Globus pallidus (tissue), 1 donor: ENCODE results near the gene SPATA31D1.
"Not testable (repeated sequence)": the region's sequence is repeated elsewhere in the genome, so short reads cannot be mapped to it uniquely, and the experiment has no call there.

ENCODE experiments used
- DNase-seq: peaks from one replicate; pipeline ENCODE4 v3.0.0-alpha.2; 2015; ENCODE audit warnings: low spot score

Gene SPATA31D1

GRCh38 chr9:81988472-81988871 lies at the start of gene SPATA31D1:
Gene SPATA31D1, plus strand, starts transcription at chr9:81988772. Its CDS starts 47 bp downstream, at chr9:81988819.
- DNase-seq: not testable (repeated sequence)

- DNase-seq: not testable (repeated sequence)
These were observed 45.2 kb upstream of the SPATA31D1 start, which contains the start of gene SPATA31D3 for GRCh38 chr9:81943393-81943792. Gene SPATA31D3, plus strand, starts transcription at chr9:81943500. Its CDS starts 86 bp downstream, at chr9:81943586.

DNA sequence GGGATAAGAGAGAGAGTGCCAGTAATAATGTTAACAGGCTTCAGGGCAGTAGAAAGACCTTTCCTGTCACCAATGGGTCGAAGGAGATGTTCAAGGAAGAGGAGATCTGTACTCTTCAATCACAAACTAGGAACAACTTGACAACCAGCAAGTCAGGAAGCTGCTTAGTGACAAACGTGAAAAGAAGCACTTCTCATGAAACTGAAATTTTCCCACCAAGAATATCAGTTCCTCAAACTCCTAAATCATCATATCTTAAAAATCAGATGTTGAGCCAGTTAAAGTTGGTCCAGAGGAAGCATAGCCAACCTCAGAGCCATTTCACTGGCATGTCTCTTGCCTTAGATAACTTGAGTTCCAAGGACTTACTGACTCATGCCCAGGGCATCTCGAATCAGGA lies 39.9 kb upstream of the SPATA31D1 start:
- DNase-seq: not testable (repeated sequence)

DNA sequence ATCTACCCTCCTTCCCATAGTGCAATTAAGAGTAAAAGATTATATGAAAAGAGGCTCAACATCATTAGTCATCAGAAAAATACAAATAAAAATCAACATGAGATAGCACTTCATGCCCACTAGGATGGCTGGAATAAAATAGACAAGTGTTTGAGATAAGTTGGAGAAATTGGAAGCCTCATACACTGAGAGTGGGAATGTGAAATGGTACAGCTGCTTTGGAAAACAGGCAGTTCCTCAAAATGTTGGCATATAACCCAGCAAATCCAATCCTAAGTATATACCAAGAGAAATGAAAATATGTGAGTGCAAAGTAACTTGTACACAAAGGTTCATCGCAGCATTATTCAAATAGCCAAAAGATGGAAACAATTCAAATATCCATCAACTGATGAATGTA lies 35.5 kb upstream of the SPATA31D1 start:
- DNase-seq: no peak

- DNase-seq: no peak
These were observed 32.9 kb upstream of the SPATA31D1 start for GRCh38 chr9:81955625-81956024.

DNA sequence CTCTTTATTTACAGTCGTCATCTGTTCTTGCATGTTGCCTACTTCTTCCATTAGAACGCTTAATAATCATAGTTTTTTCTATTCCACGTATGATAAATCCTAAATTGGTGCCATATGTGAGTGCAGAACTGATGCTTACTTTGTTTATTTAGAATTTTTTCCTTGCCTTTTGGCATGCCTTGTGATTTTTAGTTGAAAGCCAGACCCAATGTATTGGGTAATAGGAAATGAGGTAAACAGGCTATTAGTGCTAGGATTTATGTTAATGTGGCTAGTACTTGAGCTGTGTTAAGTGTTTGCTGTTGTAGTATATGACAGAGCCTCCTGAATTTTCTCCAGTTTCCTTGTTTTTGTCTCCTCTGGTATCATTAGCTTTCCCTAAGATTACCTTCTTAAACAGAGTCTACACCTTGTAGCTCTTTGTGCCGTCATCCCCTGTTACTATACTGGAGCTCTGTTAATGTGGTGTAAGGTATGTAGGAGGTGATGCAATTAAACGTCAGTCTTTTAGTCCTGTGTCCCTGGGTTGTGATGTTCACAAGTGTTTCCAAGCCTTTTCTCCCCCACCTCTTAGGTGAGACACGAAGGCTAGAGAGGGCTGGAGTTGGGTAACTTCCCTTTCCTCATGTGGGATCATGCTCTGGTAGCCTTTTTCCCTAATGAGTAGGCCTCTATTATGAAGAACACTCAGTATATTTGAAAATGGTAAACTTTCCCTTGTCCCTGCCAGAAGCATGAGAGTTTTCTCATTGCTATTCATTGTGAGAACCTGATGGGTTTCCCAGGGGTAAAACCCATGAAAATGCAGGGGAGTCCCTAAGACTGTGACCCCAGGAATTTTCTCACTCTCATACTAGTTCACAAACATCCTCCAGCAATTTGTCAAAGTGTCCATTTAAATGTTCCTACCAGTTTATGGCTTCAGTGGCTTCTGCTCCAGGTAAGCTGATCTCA lies 24.1 kb upstream of the SPATA31D1 start:
- no peak for DNase-seq

- no peak for DNase-seq
These were observed 20.5 kb upstream of the SPATA31D1 start for GRCh38 chr9:81968026-81968425.

- no peak for DNase-seq
These were observed 18.6 kb upstream of the SPATA31D1 start for GRCh38 chr9:81969971-81970370.

- no peak for DNase-seq
These were observed 16.8 kb upstream of the SPATA31D1 start for GRCh38 chr9:81971727-81972126.

- DNase-seq: no peak
These were observed 13.8 kb upstream of the SPATA31D1 start for GRCh38 chr9:81974764-81975163.

- DNase-seq: no peak
These were observed 12.2 kb upstream of the SPATA31D1 start for GRCh38 chr9:81976351-81976750.

DNA sequence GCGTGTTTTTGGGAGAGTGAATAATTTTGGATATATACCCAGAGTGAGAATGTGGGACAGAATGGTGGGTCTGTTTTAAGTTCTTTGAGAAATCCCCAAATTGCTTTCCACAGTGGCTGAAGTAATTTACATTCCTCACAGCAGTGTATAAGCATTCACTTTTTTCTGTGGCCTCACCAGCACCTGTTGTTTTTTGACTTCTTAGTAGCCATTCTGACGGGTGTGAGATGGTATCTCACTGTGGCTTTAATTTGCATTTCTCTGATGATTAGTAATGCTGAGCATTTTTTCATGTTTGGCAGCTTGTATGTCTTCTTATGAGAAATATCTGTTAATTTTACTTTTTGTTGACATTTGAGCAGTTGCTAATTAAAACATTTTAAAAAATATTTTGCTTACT lies 9.4 kb upstream of the SPATA31D1 start:
- no peak for DNase-seq

GRCh38 chr9:81980568-81980967 lies 8.0 kb upstream of the SPATA31D1 start:
- no peak for DNase-seq

DNA sequence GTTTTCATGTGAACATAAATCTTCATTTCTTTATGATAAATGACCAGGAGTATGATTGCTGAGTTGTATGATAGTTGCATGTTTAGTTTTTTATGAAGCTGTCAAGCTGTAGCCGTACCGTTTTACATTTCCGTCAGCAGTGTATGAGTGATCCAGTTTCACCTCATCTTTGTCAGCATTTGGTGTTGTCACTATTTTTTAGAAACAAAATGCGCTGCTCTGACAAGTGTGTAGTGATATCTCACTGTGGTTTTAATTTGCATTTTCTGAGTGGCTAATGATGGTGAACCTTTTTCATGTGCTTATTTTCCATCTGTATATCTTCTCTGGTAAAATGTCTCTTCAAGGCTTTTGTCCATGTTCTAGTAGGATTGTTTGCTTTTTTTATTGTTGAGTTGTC lies 6.7 kb upstream of the SPATA31D1 start:
- no peak for DNase-seq

- DNase-seq: no peak
These were observed 3.6 kb upstream of the SPATA31D1 start for GRCh38 chr9:81984928-81985327.

DNA sequence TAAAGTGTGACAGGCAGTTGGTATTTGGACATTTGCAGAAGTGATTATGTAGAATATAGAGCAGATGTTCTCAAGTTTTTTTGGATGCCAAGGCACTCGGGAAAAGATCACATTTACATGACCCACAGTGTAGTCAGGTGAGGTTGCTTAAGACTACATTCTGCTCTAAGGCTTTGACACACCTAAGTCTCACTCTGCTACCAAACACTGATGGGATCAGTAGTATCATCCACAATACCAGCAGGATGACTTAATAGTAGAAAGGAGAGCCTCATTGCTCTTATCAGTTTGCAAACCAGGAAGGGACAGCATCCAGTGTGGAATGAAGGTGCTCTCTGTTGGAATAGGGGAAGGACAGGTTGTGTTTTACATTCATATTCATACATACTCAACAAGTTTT lies 2.5 kb upstream of the SPATA31D1 start:
- no peak for DNase-seq

DNA sequence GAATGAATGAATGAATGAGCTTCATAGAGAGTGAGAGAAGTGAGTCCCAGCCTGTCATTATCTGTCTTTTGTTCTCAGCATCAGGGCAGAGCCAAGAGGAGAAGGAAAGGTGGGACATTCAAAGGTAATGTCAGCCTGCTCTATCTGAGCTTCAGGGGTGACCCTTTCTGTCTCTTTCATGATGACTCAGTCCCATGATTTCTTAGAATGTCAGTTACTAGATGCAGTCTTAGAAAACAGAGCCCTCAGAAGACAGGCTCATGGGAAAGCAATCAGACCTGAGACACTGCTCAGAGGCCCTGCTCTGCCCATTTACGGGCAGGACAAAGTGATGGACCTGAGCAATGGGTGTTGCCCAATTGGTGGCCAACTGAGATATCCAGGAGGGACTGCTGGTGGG lies 1.1 kb downstream of the SPATA31D1 start:
- DNase-seq: no peak

DNA sequence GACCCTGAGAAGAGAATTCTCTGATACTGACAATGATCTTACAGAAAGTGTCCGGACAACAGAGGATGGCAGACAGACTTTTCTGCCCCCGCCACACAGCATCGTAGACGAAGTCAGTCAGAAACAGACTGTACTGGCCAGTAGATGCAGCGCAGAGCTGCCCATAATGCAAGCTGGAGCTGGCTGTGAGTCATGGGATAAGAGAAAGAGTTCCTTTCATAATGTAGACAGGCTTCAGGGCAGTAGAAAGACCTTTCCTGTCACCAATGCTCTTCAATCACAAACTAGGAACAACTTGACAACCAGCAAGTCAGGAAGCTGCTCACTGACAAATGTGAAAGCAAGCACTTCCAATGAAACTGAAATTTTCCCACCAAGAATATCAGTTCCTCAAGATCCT lies 5.1 kb downstream of the SPATA31D1 start:
- no peak for DNase-seq

GRCh38 chr9:81999806-82000205 lies 11.2 kb downstream of the SPATA31D1 start:
- DNase-seq: no peak

DNA sequence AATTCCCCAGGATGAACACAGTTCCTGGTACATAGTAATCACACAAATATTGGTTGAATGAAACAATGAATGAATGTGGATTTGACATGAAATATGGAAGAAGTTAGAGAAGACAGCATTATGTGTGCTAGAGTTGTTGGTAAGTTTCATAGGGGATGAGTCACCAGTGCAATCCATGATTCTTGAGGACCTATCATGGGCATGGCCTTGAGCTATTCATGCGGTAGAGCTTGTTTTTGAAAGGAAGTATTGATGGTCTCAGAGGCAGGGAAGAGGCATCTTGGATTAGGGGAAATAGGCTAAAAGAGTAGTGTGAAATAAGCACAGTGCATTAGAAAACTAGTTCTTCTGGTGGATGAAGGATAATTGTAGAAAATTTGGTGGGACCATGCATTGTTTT lies 22.1 kb downstream of the SPATA31D1 start:
- DNase-seq: no peak

- no peak for DNase-seq
These were observed 22.6 kb downstream of the SPATA31D1 start for GRCh38 chr9:82011133-82011532.

DNA sequence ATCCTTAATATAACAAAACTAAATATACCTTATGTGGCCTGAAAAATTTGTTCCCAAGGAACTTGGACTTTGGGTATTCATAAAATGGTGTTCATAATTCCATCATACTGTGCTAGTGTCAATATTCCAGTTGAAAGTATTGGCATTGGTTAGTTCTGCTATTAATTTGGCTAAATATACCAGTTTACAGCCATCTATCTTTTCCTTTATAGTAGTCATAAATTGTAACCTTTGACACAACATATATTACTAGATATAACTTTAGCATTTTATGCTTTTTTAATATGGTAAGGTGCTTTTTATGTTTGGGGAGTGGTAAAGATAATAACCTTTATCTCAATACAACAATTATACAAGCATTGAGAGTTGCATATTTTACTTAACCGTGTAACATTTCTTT lies 23.7 kb downstream of the SPATA31D1 start:
- no peak for DNase-seq

DNA sequence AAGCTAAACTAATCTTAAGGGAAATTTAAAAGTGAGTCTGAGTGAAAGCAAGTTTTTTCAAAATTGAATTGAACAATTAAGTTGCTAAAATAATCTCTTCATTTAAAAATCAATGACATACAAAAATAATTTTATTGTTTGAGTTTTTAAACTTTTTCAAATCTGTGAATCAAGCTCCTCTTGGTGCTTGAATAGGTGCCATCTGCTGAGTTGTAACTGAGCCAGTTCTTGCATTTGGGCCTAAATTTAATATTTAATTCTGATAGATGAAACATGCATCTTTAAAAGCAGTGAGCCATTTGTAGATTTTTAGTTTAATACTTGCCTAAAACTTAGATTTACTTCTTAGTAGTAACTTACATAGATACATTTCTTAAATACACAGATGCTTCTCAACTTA lies 31.8 kb downstream of the SPATA31D1 start:
- no peak for DNase-seq

DNA sequence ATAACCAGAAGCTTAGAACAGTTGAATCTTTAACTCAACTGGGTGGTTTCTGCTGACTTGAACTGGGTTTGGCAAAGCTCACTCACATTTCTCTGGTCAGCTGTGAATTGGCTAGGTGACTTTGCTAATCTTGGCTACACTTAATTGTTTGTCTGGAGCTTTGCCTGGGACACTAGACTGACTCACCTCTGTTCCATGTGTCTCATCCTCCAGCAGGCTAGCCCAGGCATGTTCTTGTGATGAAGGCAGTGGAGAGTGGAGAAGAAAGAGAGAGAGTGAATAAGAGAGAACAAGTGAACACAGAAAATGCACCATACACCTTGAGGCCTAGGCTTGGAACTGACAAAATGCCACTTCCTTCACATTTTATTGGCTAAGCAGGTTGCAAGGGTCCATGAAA lies 32.6 kb downstream of the SPATA31D1 start:
- DNase-seq: no peak
